Activated B cell treated with CpG ODN at 0.5 μM for 24 hours (primary cell): ENCODE results near the gene FSIP2. TPM values are rescaled to one million over a fixed set of nuclear protein-coding genes. Genes with fewer than 3 reads are reported as not detected.
"Not testable (repeated sequence)": the region's sequence is repeated elsewhere in the genome, so short reads cannot be mapped to it uniquely, and the experiment has no call there.

ENCODE experiments used
- ATAC-seq: fragments of 200-7000 bp; cut with Tn5 transposase; one replicate; pipeline ENCODE4 v1.10.0; 2021; ENCODE audit warnings: low read depth, mild to moderate bottlenecking, moderate library complexity
- CTCF ChIA-PET: fragments of 350-600 bp; sonication (Branson Sonifier 250); formaldehyde crosslinking; loops from one replicate; lab custom pipeline; 2021; ENCODE audit warnings: antibody characterized with exemption; lab: Charles Lee
- POLR2A ChIA-PET: fragments of 350-600 bp; sonication (Branson Sonifier 250); formaldehyde crosslinking; loops from one replicate; lab custom pipeline; 2021; ENCODE audit warnings: antibody characterized with exemption; lab: Charles Lee
- DNase-seq: peaks from one replicate; pipeline ENCODE4 v3.0.0; 2022
- H3K27ac Mint-ChIP-seq: one replicate; pipeline ENCODE4 v1.8.0; 2020; ENCODE audit warnings: mixed read lengths
- H3K27me3 Mint-ChIP-seq: one replicate; pipeline ENCODE4 v1.8.0; 2021; ENCODE audit warnings: mixed read lengths
- H3K36me3 Mint-ChIP-seq: one replicate; pipeline ENCODE4 v1.8.0; 2021; ENCODE audit warnings: low read depth, mixed read lengths
- H3K4me1 Mint-ChIP-seq: one replicate; pipeline ENCODE4 v1.8.0; 2021; ENCODE audit warnings: mixed read lengths
- H3K4me3 Mint-ChIP-seq: one replicate; pipeline ENCODE4 v1.8.0; 2020; ENCODE audit warnings: mild to moderate bottlenecking, mixed read lengths
- H3K9me3 Mint-ChIP-seq: one replicate; pipeline ENCODE4 v1.8.0; 2020; ENCODE audit warnings: mixed read lengths
- CTCF ChIP-seq: fragments of 200-600 bp; IDR thresholded peaks from one replicate; pipeline ENCODE4 v1.8.0; 2022; ENCODE audit warnings: antibody characterized with exemption, mild to moderate bottlenecking
- intact Hi-C: fragments of 100-400 bp; cut with micrococcal nuclease; formaldehyde crosslinking; loops from one replicate; pipeline ENCODE4 v1.15.1; 2024
- total RNA-seq: library from RNA; stranded (reverse); gene quantifications from 2 replicates; pipeline ENCODE4 v1.2.3, GENCODE V29; 2022

Gene FSIP2
- total RNA-seq, 1 donor from 2014 or later, result 0.24 TPM

GRCh38 chr2:185857691-185858090, 119.1 kb downstream of the FSIP2 start:
- Mint-ChIP-seq H3K27ac (no peak overlapping the region), H3K4me3 (no peak overlapping the region), H3K27me3 (no peaks in the 10 kb centered on the region), H3K36me3 (no peaks in the 10 kb centered on the region), H3K9me3 (peaks cover 6% of the 10 kb centered on the region), H3K4me1 (no peaks in the 10 kb centered on the region)
- POLR2A ChIA-PET, result no interaction called here
- intact Hi-C loops, result no loop called here
- ATAC-seq (no peak), DNase-seq (no peak)
- CTCF ChIA-PET, result no interaction called here
- no peak for TF ChIP-seq CTCF

- no peak for TF ChIP-seq CTCF
- H3K4me1 Mint-ChIP-seq, result no peaks in the 10 kb centered on the region
- ATAC-seq (no peak), DNase-seq (no peak)
- no peaks in the 10 kb centered on the region for H3K36me3 Mint-ChIP-seq
- POLR2A ChIA-PET, result no interaction called here
- H3K27me3 Mint-ChIP-seq, result no peaks in the 10 kb centered on the region
- no peak overlapping the region for H3K27ac Mint-ChIP-seq
- CTCF ChIA-PET, result no interaction called here
- peaks cover 3% of the 10 kb centered on the region for H3K9me3 Mint-ChIP-seq
- H3K4me3 Mint-ChIP-seq, result no peak overlapping the region
- intact Hi-C loops, result no loop called here
Measured at GRCh38 chr2:185859506-185859905, 120.9 kb downstream of the FSIP2 start.

GRCh38 chr2:185860321-185860720, 121.7 kb downstream of the FSIP2 start:
- no peaks in the 10 kb centered on the region for H3K36me3 Mint-ChIP-seq
- no peak for TF ChIP-seq CTCF
- H3K27me3 Mint-ChIP-seq, result no peaks in the 10 kb centered on the region
- ChIA-PET POLR2A (no interaction called here), CTCF (no interaction called here)
- intact Hi-C loops, result no loop called here
- DNase-seq (no peak), ATAC-seq (no peak)
- H3K9me3 Mint-ChIP-seq, result no peaks in the 10 kb centered on the region
- no peak overlapping the region for H3K27ac Mint-ChIP-seq
- no peak overlapping the region for H3K4me3 Mint-ChIP-seq
- H3K4me1 Mint-ChIP-seq, result no peaks in the 10 kb centered on the region

- no peak overlapping the region for H3K4me3 Mint-ChIP-seq
- H3K4me1 Mint-ChIP-seq, result no peaks in the 10 kb centered on the region
- DNase-seq (no peak), ATAC-seq (no peak)
- ChIA-PET POLR2A (no interaction called here), CTCF (no interaction called here)
- no peaks in the 10 kb centered on the region for H3K36me3 Mint-ChIP-seq
- H3K9me3 Mint-ChIP-seq, result no peaks in the 10 kb centered on the region
- intact Hi-C loops, result no loop called here
- H3K27ac Mint-ChIP-seq, result no peak overlapping the region
- no peaks in the 10 kb centered on the region for H3K27me3 Mint-ChIP-seq
- TF ChIP-seq CTCF, result no peak
Measured at GRCh38 chr2:185862657-185863398, 124.2 kb downstream of the FSIP2 start.

GRCh38 chr2:185864468-185865260, 126.1 kb downstream of the FSIP2 start:
- CTCF ChIA-PET, H3K36me3 Mint-ChIP-seq, H3K27me3 Mint-ChIP-seq, DNase-seq, intact Hi-C loops, H3K9me3 Mint-ChIP-seq, ATAC-seq, H3K27ac Mint-ChIP-seq, H3K4me3 Mint-ChIP-seq, H3K4me1 Mint-ChIP-seq, POLR2A ChIA-PET: not testable (repeated sequence)
